ENCODE results near the gene CACNA1C. TPM values are rescaled to one million over a fixed set of nuclear protein-coding genes. Genes with fewer than 3 reads are reported as not detected.

Gene CACNA1C
- total RNA-seq, 4 donors from 2014 or later: 44.1 to 104 (median 49.4) TPM

GRCh38 chr12:2567711-2568110, 514.9 kb downstream of the CACNA1C start:
- Histone ChIP-seq H3K36me3 (peaks cover 0 to 33% (median 12%) of the 10 kb centered on the region in 4 donors), H3K27me3 (no peaks in the 10 kb centered on the region), H3K4me3 (no peak overlapping the region), H3K27ac (replicated peaks in 1 of 4) (no peak overlapping the region), H3K4me1 (no peaks in the 10 kb centered on the region), H3K9me3 (no peaks in the 10 kb centered on the region)
- TF ChIP-seq EP300 (IDR thresholded peaks at IDR 0.05) (no peak), POLR2A (IDR thresholded peaks at IDR 0.05; ENCODE audit: low read depth) (no peak), CTCF (IDR thresholded peaks at IDR 0.05) (no peak), POLR2AphosphoS5 (IDR thresholded peaks at IDR 0.05) (no peak)
- intact Hi-C loops (cut with DNase I): no loop called here
- DNase-seq (ENCODE audit: extremely low spot score): no peak
- WGBS: 90% methylated on average over 4 of the region's 4 CpGs

GRCh38 chr12:2570562-2570961, 517.8 kb downstream of the CACNA1C start:
- DNase-seq (ENCODE audit: extremely low spot score): no peak
- intact Hi-C loops (cut with DNase I): no loop called here
- H3K4me1 ChIP-seq: no peaks in the 10 kb centered on the region
- no peak overlapping the region for H3K4me3 ChIP-seq
- WGBS: 89% methylated on average over 7 of the region's 7 CpGs
- no peaks in the 10 kb centered on the region for H3K27me3 ChIP-seq
- H3K9me3 ChIP-seq: no peaks in the 10 kb centered on the region
- H3K36me3 ChIP-seq: peaks cover 0 to 43% (median 22%) of the 10 kb centered on the region in 4 donors
- no peak overlapping the region for H3K27ac ChIP-seq (replicated peaks in 1 of 4)
- TF ChIP-seq CTCF (IDR thresholded peaks at IDR 0.05) (no peak), POLR2AphosphoS5 (IDR thresholded peaks at IDR 0.05) (no peak), EP300 (IDR thresholded peaks at IDR 0.05) (no peak), POLR2A (IDR thresholded peaks at IDR 0.05; ENCODE audit: low read depth) (no peak)

GRCh38 chr12:2574355-2574935, 521.7 kb downstream of the CACNA1C start:
- 85% methylated on average over 4 of the region's 4 CpGs for WGBS
- H3K4me3 ChIP-seq: no peak overlapping the region
- no peaks in the 10 kb centered on the region for H3K27me3 ChIP-seq
- H3K9me3 ChIP-seq: no peaks in the 10 kb centered on the region
- no peak for DNase-seq (ENCODE audit: extremely low spot score)
- TF ChIP-seq CTCF (IDR thresholded peaks at IDR 0.05) (no peak), EP300 (IDR thresholded peaks at IDR 0.05) (no peak), POLR2AphosphoS5 (IDR thresholded peaks at IDR 0.05) (no peak), POLR2A (IDR thresholded peaks at IDR 0.05; ENCODE audit: low read depth) (no peak)
- intact Hi-C loops (cut with DNase I): no loop called here
- no peak overlapping the region for H3K27ac ChIP-seq (replicated peaks in 1 of 4)
- H3K4me1 ChIP-seq: no peaks in the 10 kb centered on the region
- H3K36me3 ChIP-seq: peaks cover 0 to 45% (median 29%) of the 10 kb centered on the region in 4 donors

GRCh38 chr12:2575245-2575644, 522.5 kb downstream of the CACNA1C start:
- H3K4me1 ChIP-seq: peaks cover 0 to 3% (median 1%) of the 10 kb centered on the region in 4 donors
- H3K9me3 ChIP-seq: no peaks in the 10 kb centered on the region
- H3K36me3 ChIP-seq: peaks cover 0 to 39% (median 30%) of the 10 kb centered on the region in 4 donors
- no peak overlapping the region for H3K4me3 ChIP-seq
- H3K27ac ChIP-seq (replicated peaks in 1 of 4): no peak overlapping the region
- intact Hi-C loops (cut with DNase I): no loop called here
- WGBS: 88% methylated on average over 5 of the region's 5 CpGs
- TF ChIP-seq POLR2AphosphoS5 (IDR thresholded peaks at IDR 0.05) (no peak), POLR2A (IDR thresholded peaks at IDR 0.05; ENCODE audit: low read depth) (no peak), EP300 (IDR thresholded peaks at IDR 0.05) (no peak)
- no peak for DNase-seq (ENCODE audit: extremely low spot score)
- H3K27me3 ChIP-seq: no peaks in the 10 kb centered on the region

GRCh38 chr12:2578211-2578610, 525.4 kb downstream of the CACNA1C start:
- Histone ChIP-seq H3K36me3 (peaks cover 0 to 38% (median 31%) of the 10 kb centered on the region in 4 donors), H3K27ac (replicated peaks in 1 of 4) (no peak overlapping the region), H3K9me3 (no peaks in the 10 kb centered on the region), H3K27me3 (no peaks in the 10 kb centered on the region), H3K4me3 (no peak overlapping the region), H3K4me1 (peaks cover 6 to 24% (median 19%) of the 10 kb centered on the region in 4 donors)
- no peak for DNase-seq (ENCODE audit: extremely low spot score)
- no peak for TF ChIP-seq CTCF (IDR thresholded peaks at IDR 0.05)
- 89% methylated on average over 9 of the region's 9 CpGs for WGBS
- intact Hi-C loops (cut with DNase I): no loop called here
